GM19397 (cell line): ENCODE data around the gene ARL15.
A peak's percentile ranks its signal among the peaks of the same experiment; 100 is the strongest.

ENCODE experiments used
- ATAC-seq: cut with Tn5 transposase; IDR thresholded peaks from one replicate; pipeline ENCODE4 v1.9.1; 2021; ENCODE audit warnings: mild to moderate bottlenecking, moderate library complexity; ENCODE audit not compliant: unreplicated experiment

The ARL15 gene

GRCh38 chr5:54315736-54316528 lies 5.6 kb upstream of the ARL15 start:
- ATAC-seq, result no peak

- ATAC-seq, result no peak
Observed at GRCh38 chr5:54313311-54314270, 3.2 kb upstream of the ARL15 start.

- no peak for ATAC-seq
Observed at GRCh38 chr5:54312499-54312898, 2.1 kb upstream of the ARL15 start.

GRCh38 chr5:54311176-54311677 lies 854 bp upstream of the ARL15 start:
- ATAC-seq, result no peak

- peak; percentile 29 for ATAC-seq
Observed at GRCh38 chr5:54309691-54310432, 511 bp downstream of the ARL15 start.

GRCh38 chr5:54309276-54309675 lies 1.1 kb downstream of the ARL15 start:
- ATAC-seq, result no peak

GRCh38 chr5:54307583-54307982 lies 2.8 kb downstream of the ARL15 start:
- no peak for ATAC-seq

GRCh38 chr5:54306893-54307292 lies 3.5 kb downstream of the ARL15 start:
- no peak for ATAC-seq

- no peak for ATAC-seq
Observed at GRCh38 chr5:54305737-54306136, 4.6 kb downstream of the ARL15 start.

- no peak for ATAC-seq
Observed at GRCh38 chr5:54304040-54304439, 6.3 kb downstream of the ARL15 start.

- no peak for ATAC-seq
Observed at GRCh38 chr5:54302267-54302687, 8.1 kb downstream of the ARL15 start.

GRCh38 chr5:54301849-54302248 lies 8.5 kb downstream of the ARL15 start:
- ATAC-seq, result no peak

GRCh38 chr5:54301220-54301619 lies 9.2 kb downstream of the ARL15 start:
- ATAC-seq, result no peak

GRCh38 chr5:54298947-54299346 lies 11.4 kb downstream of the ARL15 start:
- ATAC-seq, result no peak

- ATAC-seq, result no peak
Observed at GRCh38 chr5:54296386-54296785, 14.0 kb downstream of the ARL15 start.

- no peak for ATAC-seq
Observed at GRCh38 chr5:54295651-54296276, 14.6 kb downstream of the ARL15 start.

- ATAC-seq, result no peak
Observed at GRCh38 chr5:54294097-54294667, 16.2 kb downstream of the ARL15 start.

GRCh38 chr5:54292866-54293265 lies 17.5 kb downstream of the ARL15 start:
- ATAC-seq, result no peak

- ATAC-seq, result no peak
Observed at GRCh38 chr5:54291498-54291897, 18.9 kb downstream of the ARL15 start.

- ATAC-seq, result no peak
Observed at GRCh38 chr5:54289769-54290168, 20.6 kb downstream of the ARL15 start.
